H1 (cell line): Measurements from ENCODE around the gene ZFPL1. TPM values are rescaled to one million over a fixed set of nuclear protein-coding genes. Genes with fewer than 3 reads are reported as not detected.
A peak's percentile ranks its signal among the peaks of the same experiment; 100 is the strongest.

Source experiments
- CTCF ChIA-PET: fragments of 300-600 bp; sonication (Branson Sonifier 250); formaldehyde crosslinking; loops from one replicate; lab custom pipeline; 2021; ENCODE audit not compliant: partially characterized antibody; lab: Charles Lee
- POLR2A ChIA-PET: fragments of 300-600 bp; sonication (Branson Sonifier 250); formaldehyde crosslinking; loops from one replicate; lab custom pipeline; 2021; ENCODE audit warnings: inconsistent platforms; ENCODE audit not compliant: partially characterized antibody; lab: Charles Lee
- DNase-seq, 2 experiments: peaks; one replicate each; pipeline versions ENCODE4 v3.0.0 to v3.0.0-alpha.2; 2010 to 2022; ENCODE audit warnings: low spot score in 2 of 2, low read depth in 1 of 2, mixed read lengths in 1 of 2
- FAIRE-seq: peaks from 2 replicates; lab custom pipeline; 2011; peaks lifted over from hg19 to GRCh38; lab: Jason Lieb, UNC
- H2AFZ ChIP-seq: 2 replicates; pipeline ENCODE4 v1.8.1; 2012; ENCODE audit warnings: low read length, inconsistent platforms
- H2AK5ac ChIP-seq: 2 replicates; pipeline ENCODE4 v1.6.1; 2013; ENCODE audit warnings: low read depth, low read length
- H2BK120ac ChIP-seq: replicated peaks from 2 replicates; pipeline ENCODE3; 2013; ENCODE audit warnings: low read depth, low read length, inconsistent platforms
- H2BK12ac ChIP-seq: 2 replicates; pipeline ENCODE4 v1.6.1; 2013; ENCODE audit warnings: low read depth, low read length
- H2BK15ac ChIP-seq: 2 replicates; pipeline ENCODE4 v1.6.1; 2013; ENCODE audit warnings: low read length
- H2BK20ac ChIP-seq: 2 replicates; pipeline ENCODE4 v1.6.1; 2013; ENCODE audit warnings: low read length
- H2BK5ac ChIP-seq: 2 replicates; pipeline ENCODE4 v1.6.1; 2013; ENCODE audit warnings: low read depth, low read length
- H3K14ac ChIP-seq: 2 replicates; pipeline ENCODE4 v1.6.1; 2013; ENCODE audit warnings: inconsistent platforms; ENCODE audit not compliant: insufficient read length
- H3K18ac ChIP-seq: 2 replicates; pipeline ENCODE4 v1.6.1; 2013; ENCODE audit warnings: low read length; ENCODE audit errors: extremely low read depth
- H3K23ac ChIP-seq: 2 replicates; pipeline ENCODE4 v1.6.1; 2013; ENCODE audit warnings: inconsistent platforms; ENCODE audit not compliant: insufficient read length
- H3K23me2 ChIP-seq: 2 replicates; pipeline ENCODE4 v1.6.1; 2013; ENCODE audit warnings: low read depth, low read length
- H3K27ac ChIP-seq: 2 replicates; pipeline ENCODE4 v1.6.1; 2011; ENCODE audit warnings: low read depth, low read length, inconsistent platforms
- H3K27me3 ChIP-seq, 4 experiments: replicated peaks in 1 of 4; 1 replicate in 1 of 4; 2 replicates in 3 of 4; pipeline versions ENCODE4 v1.6.1 to v1.8.1; 2011 to 2013; ENCODE audit warnings: low read length in 3 of 4, mild to moderate bottlenecking in 3 of 4, inconsistent platforms in 2 of 4, mixed read lengths in 2 of 4, moderate library complexity in 1 of 4; ENCODE audit not compliant: control insufficient read depth in 3 of 4, insufficient read depth in 3 of 4; ENCODE audit errors: extremely low read depth in 1 of 4
- H3K36me3 ChIP-seq, 4 experiments: 2 replicates each; pipeline versions ENCODE4 v1.6.1 to v1.8.1; 2011 to 2013; ENCODE audit warnings: mild to moderate bottlenecking in 4 of 4, low read length in 3 of 4, moderate library complexity in 2 of 4, control low read depth in 1 of 4, inconsistent platforms in 1 of 4; ENCODE audit not compliant: insufficient read depth in 4 of 4, control insufficient read depth in 2 of 4
- H3K4ac ChIP-seq: replicated peaks from 2 replicates; pipeline ENCODE3; 2013; ENCODE audit warnings: low read length, low read depth, mixed read lengths, inconsistent platforms; ENCODE audit not compliant: insufficient read length
- H3K4me1 ChIP-seq, 4 experiments: replicated peaks in 1 of 4; 1 replicate in 1 of 4; 2 replicates in 3 of 4; pipeline versions ENCODE4 v1.6.1 to v1.8.1; 2011 to 2013; ENCODE audit warnings: low read length in 3 of 4, inconsistent platforms in 2 of 4, mixed read lengths in 1 of 4; ENCODE audit not compliant: insufficient read depth in 4 of 4, control insufficient read depth in 3 of 4
- H3K4me2 ChIP-seq, 2 experiments: 2 replicates each; pipeline versions ENCODE4 v1.6.1 to v1.8.1; 2011 to 2013; ENCODE audit warnings: low read depth in 2 of 2, low read length in 2 of 2, control low read depth in 1 of 2, inconsistent platforms in 1 of 2, mild to moderate bottlenecking in 1 of 2; ENCODE audit not compliant: insufficient read depth in 1 of 2
- H3K4me3 ChIP-seq, 4 experiments: fragments of 200-600, 300-600 bp in 1 of 4; sonication (generic), shearing (Covaris generic), sonication (Bioruptor Twin) in 1 of 4; 2 replicates each; pipeline versions ENCODE4 v1.5.1 to v1.8.1; 2011 to 2016; ENCODE audit warnings: low read length in 4 of 4, low read depth in 3 of 4, control low read depth in 2 of 4, inconsistent platforms in 2 of 4, mild to moderate bottlenecking in 2 of 4, mixed read lengths in 1 of 4, moderate library complexity in 1 of 4; ENCODE audit not compliant: insufficient read depth in 2 of 4; ENCODE audit errors: extremely low read depth in 1 of 4
- H3K56ac ChIP-seq: replicated peaks from 2 replicates; pipeline ENCODE3; 2013; ENCODE audit warnings: low read depth, mild to moderate bottlenecking, mixed read lengths, low read length, inconsistent platforms; ENCODE audit not compliant: insufficient read length
- H3K79me1 ChIP-seq: 2 replicates; pipeline ENCODE4 v1.6.1; 2013; ENCODE audit warnings: low read depth, low read length, control low read depth
- H3K79me2 ChIP-seq, 2 experiments: 2 replicates each; pipeline versions ENCODE4 v1.6.1 to v1.8.1; 2012 to 2013; ENCODE audit warnings: low read length in 2 of 2, mild to moderate bottlenecking in 2 of 2, inconsistent platforms in 1 of 2; ENCODE audit not compliant: insufficient read depth in 2 of 2, control insufficient read depth in 1 of 2
- H3K9ac ChIP-seq, 4 experiments: replicated peaks in 1 of 4; 1 replicate in 1 of 4; 2 replicates in 3 of 4; pipeline versions ENCODE4 v1.6.1 to v1.8.1; 2011 to 2013; ENCODE audit warnings: low read depth in 3 of 4, low read length in 3 of 4, control low read depth in 2 of 4, mild to moderate bottlenecking in 2 of 4, moderate library complexity in 2 of 4, inconsistent platforms in 1 of 4; ENCODE audit errors: extremely low read depth in 1 of 4
- H3K9me3 ChIP-seq, 2 experiments: 2 replicates each; pipeline versions ENCODE4 v1.6.1 to v1.8.1; 2012 to 2013; ENCODE audit warnings: mild to moderate bottlenecking in 2 of 2, moderate library complexity in 2 of 2, control low read depth in 1 of 2, inconsistent platforms in 1 of 2, low read depth in 1 of 2, low read length in 1 of 2, mixed read lengths in 1 of 2; ENCODE audit not compliant: insufficient read depth in 2 of 2
- H4K20me1 ChIP-seq, 2 experiments: replicated peaks in 1 of 2; 2 replicates each; pipeline versions ENCODE3 to v1.8.1; 2011 to 2013; ENCODE audit warnings: inconsistent platforms in 2 of 2, low read length in 2 of 2, mild to moderate bottlenecking in 1 of 2; ENCODE audit not compliant: insufficient read depth in 2 of 2, control insufficient read depth in 1 of 2
- H4K5ac ChIP-seq: 2 replicates; pipeline ENCODE4 v1.6.1; 2013; ENCODE audit warnings: low read length, low read depth, mixed read lengths, inconsistent platforms; ENCODE audit not compliant: insufficient read length
- H4K8ac ChIP-seq: 2 replicates; pipeline ENCODE4 v1.8.0; 2013; ENCODE audit warnings: mild to moderate bottlenecking, moderate library complexity, low read length, inconsistent platforms; ENCODE audit not compliant: insufficient read depth; ENCODE audit errors: extremely low read depth
- H4K91ac ChIP-seq: replicated peaks from 2 replicates; pipeline ENCODE3; 2013; ENCODE audit warnings: low read length, mixed read lengths, inconsistent platforms; ENCODE audit not compliant: insufficient read length
- POLR2A ChIP-seq, 2 experiments: IDR thresholded peaks; 1 replicate in 1 of 2; 2 replicates in 1 of 2; pipeline ENCODE4 v1.6.1; 2011; ENCODE audit warnings: low read depth in 2 of 2, low read length in 2 of 2, mild to moderate bottlenecking in 2 of 2; ENCODE audit errors: control extremely low read depth in 1 of 2
- SIRT6 ChIP-seq: IDR thresholded peaks from one replicate; pipeline ENCODE4 v1.7.1; 2012; ENCODE audit warnings: low read length, inconsistent platforms
- WGBS, 2 experiments: shearing (Covaris generic) in 1 of 2; methylation state at CpG; one replicate each; pipeline versions ENCODE4 v1.1.6 to v1.1.7; 2013 to 2015; ENCODE audit warnings: low lambda C conversion rate in 2 of 2, mixed read lengths in 2 of 2, inconsistent platforms in 1 of 2, low coverage in 1 of 2, missing lambda C conversion rate in 1 of 2; ENCODE audit not compliant: insufficient replicate concordance in 2 of 2, insufficient coverage in 1 of 2, insufficient read length in 1 of 2; ENCODE audit errors: extremely low coverage in 1 of 2, missing lambda C conversion rate in 1 of 2; 5-methylcytosine and 5-hydroxymethylcytosine counted together
- polyA plus RNA-seq, 7 experiments: library from polyadenylated mRNA; depleted of rRNA in 3 of 7; stranded (reverse) in 5 of 7; unstranded in 2 of 7; fragments of >200 nt in 5 of 7; fragments of 200-250 nt in 2 of 7; gene quantifications; 1 replicate in 5 of 7; 2 replicates in 1 of 7; 4 replicates in 1 of 7; pipeline versions ENCODE4 v1.2.1 to v1.2.3, GENCODE V29; 2011 to 2013; ENCODE audit warnings: missing spikeins in 2 of 7, mixed read lengths in 2 of 7
- total RNA-seq: library from RNA; stranded (reverse); fragmentation: NEBNext Ultra II Directional; extraction: Animal tissue kit (Norgen Biotek cat#: 25700); gene quantifications from 2 replicates; pipeline ENCODE4 v1.2.1, GENCODE V29; 2021
- TF ChIP-seq, protein P1 (sequence below), 3 experiments: IDR thresholded peaks; 1 replicate in 2 of 3; 2 replicates in 1 of 3; pipeline versions ENCODE4 v1.5.1 to v1.6.1; 2011; ENCODE audit warnings: low read length in 3 of 3, mild to moderate bottlenecking in 3 of 3, inconsistent platforms in 2 of 3, low read depth in 1 of 3, moderate library complexity in 1 of 3; ENCODE audit not compliant: insufficient read depth in 1 of 3; ENCODE audit errors: control extremely low read depth in 1 of 3

Gene ZFPL1
- total and polyA plus RNA-seq, 2 of the 8 experiments (the other 6 are each of a cell fraction or from before 2014, with no cell fraction given) = 21.5 to 76.8 TPM

DNA sequence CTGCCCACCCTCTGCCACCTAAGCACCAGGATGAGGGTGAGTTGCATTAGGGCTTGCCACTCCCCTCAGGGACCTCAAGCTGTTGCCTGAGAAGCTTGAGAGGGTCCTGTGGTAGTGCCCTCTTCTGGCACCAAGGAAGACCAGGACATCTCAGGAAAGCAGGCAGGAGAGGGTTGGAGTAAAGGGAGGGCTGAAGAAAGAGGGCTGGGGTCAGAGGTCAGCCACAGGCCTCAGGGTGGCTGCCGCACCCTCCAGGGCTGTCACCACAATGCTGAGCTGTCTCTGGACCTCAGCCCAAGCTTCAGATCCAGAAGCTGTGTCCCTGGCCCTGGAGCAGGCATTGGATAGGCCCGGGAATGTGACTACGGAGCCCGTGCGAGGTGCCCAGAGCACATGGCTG lies 39.0 kb upstream of the ZFPL1 start:
- H4K91ac ChIP-seq = no peak overlapping the region
- no peak overlapping the region for H3K14ac ChIP-seq
- POLR2A ChIA-PET = interaction anchor here (0.6 to 1.3 kb wide), 4 partner anchors 31 to 38 kb away, joined by 3 to 4 read pairs (median 3); no protein-coding TSS in a partner anchor
- H4K5ac ChIP-seq = no peak overlapping the region
- no peak overlapping the region for H2BK20ac ChIP-seq
- no peaks in the 10 kb centered on the region; the same call in 1 of the 2 replicates for H3K23me2 ChIP-seq
- no peak overlapping the region for H3K4me2 ChIP-seq
- no peak overlapping the region for H3K9ac ChIP-seq
- H3K4me3 ChIP-seq = no peak overlapping the region
- H3K79me1 ChIP-seq = peaks cover 2% of the 10 kb centered on the region
- H4K20me1 ChIP-seq = peaks cover 11 to 13% of the 10 kb centered on the region in 2 experiments
- H2BK120ac ChIP-seq = no peak overlapping the region
- CTCF ChIA-PET = interaction anchor here (0.7 to 2.3 kb wide), 11 partner anchors 9 to 196 kb away, joined by 3 to 12 read pairs (median 5); partner anchors contain the start of gene ARL2
- H3K27ac ChIP-seq = no peak overlapping the region
- H4K8ac ChIP-seq = no peak overlapping the region
- H3K27me3 ChIP-seq = peaks cover 0 to 9% (median 3%) of the 10 kb centered on the region in 4 experiments; a peak in 3 of 7 replicates
- H2BK12ac ChIP-seq = no peak overlapping the region
- no peak overlapping the region for H2BK5ac ChIP-seq
- H3K56ac ChIP-seq = no peak overlapping the region
- no peak overlapping the region for H2BK15ac ChIP-seq
- H2AK5ac ChIP-seq = no peak overlapping the region
- no peak overlapping the region for H3K23ac ChIP-seq
- no peak overlapping the region for H2AFZ ChIP-seq
- H3K4me1 ChIP-seq = peaks cover 0 to 10% (median 7%) of the 10 kb centered on the region in 4 experiments; a peak in 5 of 7 replicates
- H3K36me3 ChIP-seq = peaks cover 3 to 12% (median 6%) of the 10 kb centered on the region in 4 experiments; a peak in 4 of 8 replicates
- peaks cover 0 to 16% of the 10 kb centered on the region in 2 experiments; a peak in 2 of 4 replicates for H3K79me2 ChIP-seq
- H3K18ac ChIP-seq = no peak overlapping the region
- FAIRE-seq = no peak
- DNase-seq = no peak
- H3K4ac ChIP-seq = no peak overlapping the region
- no peaks in the 10 kb centered on the region for H3K9me3 ChIP-seq
- TF ChIP-seq SIRT6 = no peak
- TF ChIP-seq, protein P1, sequence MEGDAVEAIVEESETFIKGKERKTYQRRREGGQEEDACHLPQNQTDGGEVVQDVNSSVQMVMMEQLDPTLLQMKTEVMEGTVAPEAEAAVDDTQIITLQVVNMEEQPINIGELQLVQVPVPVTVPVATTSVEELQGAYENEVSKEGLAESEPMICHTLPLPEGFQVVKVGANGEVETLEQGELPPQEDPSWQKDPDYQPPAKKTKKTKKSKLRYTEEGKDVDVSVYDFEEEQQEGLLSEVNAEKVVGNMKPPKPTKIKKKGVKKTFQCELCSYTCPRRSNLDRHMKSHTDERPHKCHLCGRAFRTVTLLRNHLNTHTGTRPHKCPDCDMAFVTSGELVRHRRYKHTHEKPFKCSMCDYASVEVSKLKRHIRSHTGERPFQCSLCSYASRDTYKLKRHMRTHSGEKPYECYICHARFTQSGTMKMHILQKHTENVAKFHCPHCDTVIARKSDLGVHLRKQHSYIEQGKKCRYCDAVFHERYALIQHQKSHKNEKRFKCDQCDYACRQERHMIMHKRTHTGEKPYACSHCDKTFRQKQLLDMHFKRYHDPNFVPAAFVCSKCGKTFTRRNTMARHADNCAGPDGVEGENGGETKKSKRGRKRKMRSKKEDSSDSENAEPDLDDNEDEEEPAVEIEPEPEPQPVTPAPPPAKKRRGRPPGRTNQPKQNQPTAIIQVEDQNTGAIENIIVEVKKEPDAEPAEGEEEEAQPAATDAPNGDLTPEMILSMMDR (IDR thresholded peaks at IDR 0.05; ENCODE audit: control extremely low read depth in 1 of 3, insufficient read depth in 1 of 3, low read depth in 1 of 3, low read length in 3 of 3) = peak in 2 of 3 experiments; percentile 16 to 17; a peak in 1 of 4 replicates
- no peak for TF ChIP-seq POLR2A (IDR thresholded peaks at IDR 0.05; ENCODE audit: control extremely low read depth in 1 of 2, low read depth in 2 of 2, low read length in 2 of 2)
- TF ChIP-seq, all 59 proteins: peak for 1
- 98% methylated on average over 4 of the region's 5 CpGs; no CpG with 5 or more reads in 1 of the 2 experiments for WGBS, 2 experiments
